Hematopoietic multipotent progenitor cell (in vitro differentiated cells): ENCODE measurements around the gene SBF2. TPM values are rescaled to one million over a fixed set of nuclear protein-coding genes. Genes with fewer than 3 reads are reported as not detected.
"Not testable (repeated sequence)": the region's sequence is repeated elsewhere in the genome, so short reads cannot be mapped to it uniquely, and the experiment has no call there.

Experiments
- DNase-seq, 3 donors: peaks; one replicate each; pipeline ENCODE4 v3.0.0-alpha.2; 2011 to 2015; ENCODE audit warnings: low read depth in 2 of 3, low spot score in 2 of 3
- total RNA-seq: library from RNA; depleted of rRNA; stranded (reverse); fragments of >200 nt; gene quantifications from one replicate; pipeline ENCODE4 v1.2.3, GENCODE V29; 2012

Gene SBF2
- total RNA-seq, 1 donor = 17.0 TPM

- DNase-seq = no peak
Observed at GRCh38 chr11:10125522-10126133, 168.4 kb downstream of the SBF2 start.

- peak in 2 of 3 donors; percentile 26 to 71 for DNase-seq
Observed at GRCh38 chr11:10122326-10123197, 171.5 kb downstream of the SBF2 start.

GRCh38 chr11:10118865-10119264, 175.2 kb downstream of the SBF2 start:
- no peak for DNase-seq

GRCh38 chr11:10117709-10118351, 176.2 kb downstream of the SBF2 start:
- no peak for DNase-seq

- no peak for DNase-seq
Observed at GRCh38 chr11:10116588-10116987, 177.4 kb downstream of the SBF2 start.

- DNase-seq = no peak
Observed at GRCh38 chr11:10114593-10115404, 179.2 kb downstream of the SBF2 start.

- no peak for DNase-seq
Observed at GRCh38 chr11:10113852-10114251, 180.2 kb downstream of the SBF2 start.

- no peak for DNase-seq
Observed at GRCh38 chr11:10109806-10110205, 184.2 kb downstream of the SBF2 start.

- no peak for DNase-seq
Observed at GRCh38 chr11:10108915-10109680, 184.9 kb downstream of the SBF2 start.

- DNase-seq = no peak
Observed at GRCh38 chr11:10107497-10107896, 186.5 kb downstream of the SBF2 start.

GRCh38 chr11:10097615-10098014, 196.4 kb downstream of the SBF2 start:
- DNase-seq = no peak

GRCh38 chr11:10096987-10097386, 197.0 kb downstream of the SBF2 start:
- DNase-seq = no peak

- no peak for DNase-seq
Observed at GRCh38 chr11:10095412-10096208, 198.4 kb downstream of the SBF2 start.

- DNase-seq = no peak
Observed at GRCh38 chr11:10092426-10092825, 201.6 kb downstream of the SBF2 start.

- DNase-seq = peak in 1 of 3 donors; percentile 9
Observed at GRCh38 chr11:10091314-10092045, 202.5 kb downstream of the SBF2 start.

GRCh38 chr11:10087923-10088225, 206.1 kb downstream of the SBF2 start:
- DNase-seq = not testable (repeated sequence)

- no peak for DNase-seq
Observed at GRCh38 chr11:10087186-10087922, 206.7 kb downstream of the SBF2 start.

GRCh38 chr11:10080138-10080537, 213.9 kb downstream of the SBF2 start:
- peak in 1 of 3 donors; percentile 48 for DNase-seq
